ENCODE results near the gene CAPN14.

Gene CAPN14

GRCh38 chr2:31134480-31134879, 82.8 kb downstream of the CAPN14 start:
- intact Hi-C loops (cut with DNase I): no loop called here

GRCh38 chr2:31132786-31133185, 84.5 kb downstream of the CAPN14 start:
- intact Hi-C loops (cut with DNase I): no loop called here
- no peak for DNase-seq

More at GRCh38 chr2:31134480-31134879, 82.8 kb downstream of the CAPN14 start:
- peak in 1 of 42 donors; percentile 9 for DNase-seq

- DNase-seq: no peak
- intact Hi-C loops (cut with DNase I): no loop called here
Measured at GRCh38 chr2:31131871-31132270, 85.4 kb downstream of the CAPN14 start.

- intact Hi-C loops (cut with DNase I): no loop called here
- no peak for DNase-seq
Measured at GRCh38 chr2:31129375-31130171, 87.7 kb downstream of the CAPN14 start.

GRCh38 chr2:31127931-31128330, 89.4 kb downstream of the CAPN14 start:
- intact Hi-C loops (cut with DNase I): no loop called here

GRCh38 chr2:31125918-31126695, 91.2 kb downstream of the CAPN14 start:
- intact Hi-C loops (cut with DNase I): no loop called here
- DNase-seq: no peak

More at GRCh38 chr2:31127931-31128330, 89.4 kb downstream of the CAPN14 start:
- no peak for DNase-seq

GRCh38 chr2:31124904-31125303, 92.4 kb downstream of the CAPN14 start:
- no peak for DNase-seq
- intact Hi-C loops (cut with DNase I): no loop called here

Data from head of caudate nucleus (tissue), 42 donors.